GM18505 (cell line): ENCODE results near the gene OR4N5.

Source experiments
- ATAC-seq: cut with Tn5 transposase; IDR thresholded peaks from one replicate; pipeline ENCODE4 v1.9.1; 2021; ENCODE audit not compliant: unreplicated experiment
- POLR2A ChIP-seq: IDR thresholded peaks from 4 replicates; pipeline ENCODE4 v1.6.1; 2011; ENCODE audit warnings: borderline replicate concordance; ENCODE audit not compliant: insufficient read depth, insufficient read length; ENCODE audit errors: extremely low read depth

Gene OR4N5

DNA sequence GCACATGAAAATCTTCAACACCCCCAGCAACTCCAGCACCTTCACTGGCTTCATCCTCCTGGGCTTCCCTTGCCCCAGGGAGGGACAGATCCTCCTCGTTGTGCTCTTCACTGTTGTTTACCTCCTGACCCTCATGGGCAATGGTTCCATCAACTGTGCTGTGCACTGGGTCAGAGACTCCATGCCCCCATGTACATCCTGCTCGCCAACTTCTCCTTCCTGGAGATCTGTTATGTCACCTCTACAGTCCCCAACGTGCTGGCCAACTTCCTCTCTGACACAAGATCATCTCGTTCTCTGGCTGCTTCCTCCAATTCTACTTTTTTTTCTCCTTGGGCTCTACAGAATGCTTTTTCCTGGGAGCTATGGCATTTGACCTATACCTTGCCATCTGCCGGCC is 40.6 kb downstream of the OR4N5 start:
- no peak for TF ChIP-seq POLR2A
- ATAC-seq: no peak

DNA sequence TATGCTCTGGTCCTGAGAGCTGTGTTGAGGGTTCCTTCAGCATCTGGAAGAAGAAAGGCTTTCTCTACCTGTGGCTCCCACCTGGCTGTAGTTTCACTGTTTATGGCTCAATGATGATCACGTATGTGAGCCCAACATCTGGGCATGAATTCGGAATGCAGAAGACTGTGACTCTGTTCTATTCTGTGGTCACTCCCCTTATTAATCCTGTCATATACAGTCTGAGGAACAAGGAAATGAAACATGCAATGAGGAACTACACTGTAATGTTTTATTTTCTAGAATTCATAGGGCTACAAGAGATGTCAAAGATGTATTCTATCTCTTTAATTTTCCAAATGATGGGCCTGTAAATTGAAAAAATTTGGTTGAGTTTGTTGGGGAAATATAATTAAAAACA is 41.3 kb downstream of the OR4N5 start:
- no peak for TF ChIP-seq POLR2A
- no peak for ATAC-seq

DNA sequence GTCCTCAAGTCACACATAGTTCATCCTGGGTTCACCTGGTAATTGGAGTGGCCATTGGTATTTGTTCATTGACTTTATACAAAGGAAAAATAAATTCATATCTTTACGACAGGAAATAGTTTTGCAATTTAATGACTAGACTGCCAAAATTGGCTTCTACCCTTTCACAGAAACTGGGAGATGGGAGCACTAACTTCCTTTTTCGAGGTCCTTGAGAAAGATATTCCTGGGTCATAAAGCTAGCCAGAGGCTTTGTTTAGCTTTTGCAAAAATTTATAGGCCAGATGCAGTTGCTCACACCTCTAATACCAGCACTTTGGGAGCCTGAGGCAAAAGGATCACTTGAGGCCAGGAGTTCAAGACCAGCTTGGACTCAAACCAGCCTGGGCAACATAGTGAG is 41.9 kb downstream of the OR4N5 start:
- TF ChIP-seq POLR2A: no peak
- ATAC-seq: no peak

DNA sequence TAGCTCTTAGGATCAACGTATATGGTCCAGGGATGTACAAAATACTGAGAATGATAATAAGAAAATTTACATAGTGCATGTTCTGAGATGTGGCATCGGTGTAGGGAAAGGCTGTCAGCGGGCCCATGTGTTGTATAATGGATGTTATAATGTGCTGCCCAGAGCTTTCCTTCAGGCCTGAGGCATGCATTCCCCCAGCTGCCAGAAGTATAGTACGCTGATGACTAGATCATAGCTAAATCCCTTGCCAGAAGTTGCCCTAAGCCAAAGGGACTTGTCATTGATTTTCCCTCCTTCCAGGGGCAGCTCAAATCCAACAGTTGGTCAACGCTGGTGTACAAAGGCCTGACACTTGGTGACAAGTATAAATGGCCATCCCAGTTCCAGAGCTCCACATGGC is 45.6 kb downstream of the OR4N5 start:
- ATAC-seq: no peak

DNA sequence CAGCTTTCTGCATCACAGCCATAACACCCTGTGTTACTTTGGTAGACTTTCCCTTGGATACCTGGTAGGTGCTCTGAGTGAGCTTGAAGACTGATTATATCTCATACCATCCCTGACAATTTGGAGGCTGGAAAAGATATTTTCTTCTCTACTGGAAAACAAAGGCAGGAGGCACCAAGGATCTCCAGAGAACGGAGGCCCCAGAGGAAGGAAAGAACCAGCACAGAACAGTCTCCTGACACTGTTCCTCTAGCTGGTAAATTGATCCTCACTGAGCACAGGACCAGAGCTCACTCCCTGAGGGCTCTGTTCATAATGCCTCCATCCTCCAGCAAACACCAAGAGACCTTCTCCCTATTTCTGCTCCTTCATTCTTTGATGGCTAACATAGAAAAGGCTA is 52.0 kb downstream of the OR4N5 start, which contains the start of gene OR11G2:
Gene OR11G2 (plus strand): TSS at position 301 of the 400 bp plus-strand sequence. CDS start 6,542 bp downstream, outside the sequence.
- ATAC-seq: no peak
- no peak for TF ChIP-seq POLR2A

More for the DNA sequence above, 45.6 kb downstream of the OR4N5 start:
- TF ChIP-seq POLR2A: no peak

DNA sequence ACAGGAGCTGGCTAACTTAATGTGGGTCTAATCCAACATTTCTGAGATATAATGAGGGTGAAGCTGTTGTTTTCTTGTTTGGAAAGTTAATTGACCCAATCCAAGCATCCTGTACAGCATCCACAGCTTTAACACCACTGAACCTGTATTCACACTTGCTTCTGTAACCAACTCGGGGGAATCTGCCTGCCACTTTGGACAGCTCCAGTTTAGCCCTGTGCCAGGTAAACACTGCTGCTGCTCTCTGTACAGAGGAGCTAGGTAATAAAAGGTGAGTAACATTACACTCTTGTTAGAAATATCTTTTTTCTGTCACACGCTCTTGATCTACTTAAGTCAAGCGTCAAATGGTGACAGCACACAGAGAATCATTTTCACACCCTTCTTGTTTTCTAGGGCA is 52.8 kb downstream of the OR4N5 start:
- no peak for ATAC-seq
- no peak for TF ChIP-seq POLR2A

DNA sequence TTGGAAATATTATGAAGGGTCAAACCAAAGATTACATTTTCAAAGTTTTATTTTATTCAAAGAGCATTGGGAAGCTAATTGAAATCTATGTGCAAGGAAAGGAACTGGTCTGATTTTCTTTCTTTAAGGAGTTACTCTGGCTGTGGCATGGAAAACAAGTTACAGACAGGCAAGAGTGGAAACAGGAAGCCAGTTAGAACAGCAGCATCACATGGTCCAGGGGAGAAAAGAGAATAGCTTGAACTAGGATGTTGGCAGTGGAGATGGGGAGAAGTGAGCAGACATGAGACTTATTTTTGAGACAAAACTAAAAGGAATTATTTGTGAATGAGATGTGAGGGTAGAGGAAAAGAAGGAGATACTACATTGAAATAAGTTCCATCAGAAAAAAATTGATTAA is 55.5 kb downstream of the OR4N5 start:
- TF ChIP-seq POLR2A: no peak
- ATAC-seq: no peak
